Measurements from ENCODE around the gene PLCL2.

Gene PLCL2

DNA sequence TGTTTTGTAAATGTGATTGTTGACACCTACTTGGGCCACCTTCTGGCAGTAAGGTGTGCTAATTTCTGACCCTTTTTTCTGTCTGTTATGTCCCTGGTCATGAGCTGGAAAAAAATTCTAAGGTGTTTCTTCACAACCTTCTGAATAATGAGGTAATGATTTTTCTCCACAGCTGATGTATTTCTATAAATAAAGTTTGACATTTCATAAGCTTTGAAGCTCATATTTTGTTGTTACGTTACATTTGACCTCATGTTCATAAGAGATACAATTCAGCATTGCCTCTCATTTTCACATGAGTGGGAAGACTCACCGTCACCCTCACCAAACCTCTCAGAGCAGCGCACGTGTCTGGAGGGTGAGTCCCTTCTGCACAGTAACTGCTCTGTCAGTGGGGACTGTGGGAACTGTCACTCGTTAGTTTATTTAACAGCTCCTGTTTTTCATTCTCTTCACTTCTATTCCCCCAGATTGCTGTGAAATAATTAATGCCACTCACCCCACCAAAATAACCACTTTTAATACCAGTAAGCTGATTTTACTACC lies 140.9 kb downstream of the PLCL2 start:
- Histone ChIP-seq H3K27ac (ENCODE audit: low read depth, low read length) (no peak overlapping the region), H3K4me1 (ENCODE audit: control insufficient read depth, insufficient read depth, low read length) (no peaks in the 10 kb centered on the region), H3K27me3 (ENCODE audit: control insufficient read depth, insufficient read depth, low read length) (no peaks in the 10 kb centered on the region), H3K9ac (ENCODE audit: low read length) (no peak overlapping the region), H3K36me3 (ENCODE audit: control insufficient read depth, insufficient read depth, low read length) (no peaks in the 10 kb centered on the region), H3K4me3 (ENCODE audit: low read length) (no peak overlapping the region)

- no peaks in the 10 kb centered on the region for H3K4me1 ChIP-seq (ENCODE audit: control insufficient read depth, insufficient read depth, low read length)
- no peaks in the 10 kb centered on the region for H3K27me3 ChIP-seq (ENCODE audit: control insufficient read depth, insufficient read depth, low read length)
- no peak overlapping the region for H3K4me3 ChIP-seq (ENCODE audit: low read length)
- H3K36me3 ChIP-seq (ENCODE audit: control insufficient read depth, insufficient read depth, low read length), result no peaks in the 10 kb centered on the region
- no peak overlapping the region for H3K9ac ChIP-seq (ENCODE audit: low read length)
- H3K27ac ChIP-seq (ENCODE audit: low read depth, low read length), result no peak overlapping the region
Measured at GRCh38 chr3:17027318-17027717, 142.6 kb downstream of the PLCL2 start.

GRCh38 chr3:17028363-17028762 lies 143.6 kb downstream of the PLCL2 start:
- H3K36me3 ChIP-seq (ENCODE audit: control insufficient read depth, insufficient read depth, low read length), result no peaks in the 10 kb centered on the region
- no peaks in the 10 kb centered on the region for H3K4me1 ChIP-seq (ENCODE audit: control insufficient read depth, insufficient read depth, low read length)
- H3K4me3 ChIP-seq (ENCODE audit: low read length), result no peak overlapping the region
- no peak overlapping the region for H3K27ac ChIP-seq (ENCODE audit: low read depth, low read length)
- no peaks in the 10 kb centered on the region for H3K27me3 ChIP-seq (ENCODE audit: control insufficient read depth, insufficient read depth, low read length)
- no peak overlapping the region for H3K9ac ChIP-seq (ENCODE audit: low read length)

- no peak overlapping the region for H3K9ac ChIP-seq (ENCODE audit: low read length)
- no peak overlapping the region for H3K4me3 ChIP-seq (ENCODE audit: low read length)
- H3K27ac ChIP-seq (ENCODE audit: low read depth, low read length), result no peak overlapping the region
- H3K36me3 ChIP-seq (ENCODE audit: control insufficient read depth, insufficient read depth, low read length), result no peaks in the 10 kb centered on the region
- H3K4me1 ChIP-seq (ENCODE audit: control insufficient read depth, insufficient read depth, low read length), result no peaks in the 10 kb centered on the region
- H3K27me3 ChIP-seq (ENCODE audit: control insufficient read depth, insufficient read depth, low read length), result no peaks in the 10 kb centered on the region
Measured at GRCh38 chr3:17030438-17030837, 145.7 kb downstream of the PLCL2 start.

GRCh38 chr3:17030956-17031652 lies 146.3 kb downstream of the PLCL2 start:
- no peak overlapping the region for H3K27ac ChIP-seq (ENCODE audit: low read depth, low read length)
- no peaks in the 10 kb centered on the region for H3K27me3 ChIP-seq (ENCODE audit: control insufficient read depth, insufficient read depth, low read length)
- no peak overlapping the region for H3K9ac ChIP-seq (ENCODE audit: low read length)
- no peaks in the 10 kb centered on the region for H3K4me1 ChIP-seq (ENCODE audit: control insufficient read depth, insufficient read depth, low read length)
- no peaks in the 10 kb centered on the region for H3K36me3 ChIP-seq (ENCODE audit: control insufficient read depth, insufficient read depth, low read length)
- H3K4me3 ChIP-seq (ENCODE audit: low read length), result no peak overlapping the region

- H3K27me3 ChIP-seq (ENCODE audit: control insufficient read depth, insufficient read depth, low read length), result no peaks in the 10 kb centered on the region
- H3K4me3 ChIP-seq (ENCODE audit: low read length), result no peak overlapping the region
- H3K9ac ChIP-seq (ENCODE audit: low read length), result no peak overlapping the region
- no peaks in the 10 kb centered on the region for H3K36me3 ChIP-seq (ENCODE audit: control insufficient read depth, insufficient read depth, low read length)
- H3K4me1 ChIP-seq (ENCODE audit: control insufficient read depth, insufficient read depth, low read length), result no peaks in the 10 kb centered on the region
- H3K27ac ChIP-seq (ENCODE audit: low read depth, low read length), result no peak overlapping the region
Measured at GRCh38 chr3:17032407-17033034, 147.8 kb downstream of the PLCL2 start.

GRCh38 chr3:17033516-17034168 lies 148.9 kb downstream of the PLCL2 start:
- Histone ChIP-seq H3K4me1 (ENCODE audit: control insufficient read depth, insufficient read depth, low read length) (no peaks in the 10 kb centered on the region), H3K27ac (ENCODE audit: low read depth, low read length) (no peak overlapping the region), H3K9ac (ENCODE audit: low read length) (no peak overlapping the region), H3K4me3 (ENCODE audit: low read length) (no peak overlapping the region), H3K27me3 (ENCODE audit: control insufficient read depth, insufficient read depth, low read length) (no peaks in the 10 kb centered on the region), H3K36me3 (ENCODE audit: control insufficient read depth, insufficient read depth, low read length) (no peaks in the 10 kb centered on the region)

- Histone ChIP-seq H3K4me3 (ENCODE audit: low read length) (no peak overlapping the region), H3K9ac (ENCODE audit: low read length) (no peak overlapping the region), H3K36me3 (ENCODE audit: control insufficient read depth, insufficient read depth, low read length) (no peaks in the 10 kb centered on the region), H3K27me3 (ENCODE audit: control insufficient read depth, insufficient read depth, low read length) (no peaks in the 10 kb centered on the region), H3K4me1 (ENCODE audit: control insufficient read depth, insufficient read depth, low read length) (no peaks in the 10 kb centered on the region), H3K27ac (ENCODE audit: low read depth, low read length) (no peak overlapping the region)
Measured at GRCh38 chr3:17035033-17035432, 150.3 kb downstream of the PLCL2 start.

DNA sequence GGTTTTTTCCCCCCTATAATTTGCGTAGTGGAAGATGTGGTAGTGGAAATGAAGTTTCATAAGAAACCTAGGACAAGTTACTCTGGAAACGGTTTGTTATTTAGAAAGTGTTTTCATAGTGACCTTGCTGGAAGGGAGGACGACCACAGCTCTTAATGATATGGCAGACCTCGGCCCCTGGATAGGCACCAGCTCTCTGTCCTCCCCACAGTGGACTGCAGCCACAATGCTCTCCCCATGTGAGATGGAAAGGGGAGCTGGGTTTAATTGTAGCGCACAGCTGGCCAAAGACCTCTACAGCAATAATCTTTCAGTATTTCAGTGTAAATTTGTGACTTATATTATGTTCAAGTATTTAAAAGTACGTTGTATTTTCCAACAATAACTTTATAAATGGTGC lies 151.2 kb downstream of the PLCL2 start:
- no peak overlapping the region for H3K9ac ChIP-seq (ENCODE audit: low read length)
- no peak overlapping the region for H3K4me3 ChIP-seq (ENCODE audit: low read length)
- no peaks in the 10 kb centered on the region for H3K4me1 ChIP-seq (ENCODE audit: control insufficient read depth, insufficient read depth, low read length)
- H3K27ac ChIP-seq (ENCODE audit: low read depth, low read length), result no peak overlapping the region
- no peaks in the 10 kb centered on the region for H3K36me3 ChIP-seq (ENCODE audit: control insufficient read depth, insufficient read depth, low read length)
- H3K27me3 ChIP-seq (ENCODE audit: control insufficient read depth, insufficient read depth, low read length), result no peaks in the 10 kb centered on the region

- Histone ChIP-seq H3K27ac (ENCODE audit: low read depth, low read length) (no peak overlapping the region), H3K4me1 (ENCODE audit: control insufficient read depth, insufficient read depth, low read length) (no peaks in the 10 kb centered on the region), H3K9ac (ENCODE audit: low read length) (no peak overlapping the region)
Measured at GRCh38 chr3:17038141-17038540, 153.4 kb downstream of the PLCL2 start.

DNA sequence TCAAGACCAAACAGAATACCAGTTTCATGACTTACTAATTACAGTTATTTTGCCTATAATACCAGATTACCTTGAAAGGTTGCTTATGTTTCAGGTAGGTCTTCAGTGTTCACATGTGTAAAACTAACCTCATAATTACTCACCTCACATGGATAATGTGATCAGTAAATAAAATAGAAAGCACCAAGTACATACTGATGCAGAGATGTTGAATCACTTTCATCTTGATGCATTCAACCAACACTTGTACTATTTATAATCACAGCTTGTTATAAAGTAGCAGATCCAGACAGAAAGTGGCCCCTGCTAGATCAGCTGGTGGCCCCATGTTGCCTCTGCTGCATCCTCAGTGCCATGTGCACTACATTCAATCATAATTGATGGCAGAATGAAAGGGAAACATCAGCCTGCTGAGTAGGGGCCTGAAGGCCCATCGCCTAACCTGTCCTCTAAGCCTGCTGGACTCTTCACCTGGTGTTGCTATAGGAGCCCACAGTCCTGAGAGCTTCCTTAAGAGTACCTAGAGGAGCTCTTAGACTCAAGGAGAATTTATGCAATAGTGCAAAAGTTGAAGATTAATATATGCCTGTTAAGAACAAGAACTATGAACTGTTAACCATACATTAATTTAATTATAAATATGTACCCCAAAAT lies 154.3 kb downstream of the PLCL2 start:
- Histone ChIP-seq H3K27me3 (ENCODE audit: control insufficient read depth, insufficient read depth, low read length) (no peaks in the 10 kb centered on the region), H3K27ac (ENCODE audit: low read depth, low read length) (no peak overlapping the region), H3K9ac (ENCODE audit: low read length) (no peak overlapping the region), H3K36me3 (ENCODE audit: control insufficient read depth, insufficient read depth, low read length) (no peaks in the 10 kb centered on the region), H3K4me3 (ENCODE audit: low read length) (no peak overlapping the region), H3K4me1 (ENCODE audit: control insufficient read depth, insufficient read depth, low read length) (no peaks in the 10 kb centered on the region)

More at GRCh38 chr3:17038141-17038540, 153.4 kb downstream of the PLCL2 start:
- Histone ChIP-seq H3K36me3 (ENCODE audit: control insufficient read depth, insufficient read depth, low read length) (no peaks in the 10 kb centered on the region), H3K4me3 (ENCODE audit: low read length) (no peak overlapping the region), H3K27me3 (ENCODE audit: control insufficient read depth, insufficient read depth, low read length) (no peaks in the 10 kb centered on the region)

DNA sequence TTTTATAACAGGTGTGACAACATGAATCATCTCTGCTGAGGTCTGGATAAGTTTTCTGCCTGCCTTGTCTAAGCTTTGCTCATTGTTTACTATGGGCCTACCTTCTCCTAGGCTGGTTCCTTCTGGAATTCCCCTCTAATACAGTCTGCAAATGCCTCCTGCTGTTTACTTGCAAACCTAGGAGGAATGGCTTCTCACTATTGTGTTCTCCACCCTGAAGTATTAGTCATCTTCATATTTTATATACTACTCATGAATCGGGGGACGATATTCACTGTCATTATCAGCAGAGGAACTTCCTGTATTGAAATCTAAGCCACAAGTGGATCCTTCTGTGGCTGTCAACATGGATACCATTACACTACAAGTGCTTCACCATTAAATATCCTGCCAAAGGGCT lies 154.8 kb downstream of the PLCL2 start:
- H3K4me1 ChIP-seq (ENCODE audit: control insufficient read depth, insufficient read depth, low read length), result no peaks in the 10 kb centered on the region
- no peaks in the 10 kb centered on the region for H3K27me3 ChIP-seq (ENCODE audit: control insufficient read depth, insufficient read depth, low read length)
- H3K27ac ChIP-seq (ENCODE audit: low read depth, low read length), result no peak overlapping the region
- H3K4me3 ChIP-seq (ENCODE audit: low read length), result no peak overlapping the region
- H3K9ac ChIP-seq (ENCODE audit: low read length), result no peak overlapping the region
- H3K36me3 ChIP-seq (ENCODE audit: control insufficient read depth, insufficient read depth, low read length), result no peaks in the 10 kb centered on the region
